Esophagus muscularis mucosa (tissue), 4 donors: ENCODE data around the gene TTC27.

Experiments
- EP300 ChIP-seq: sonication (generic); formaldehyde crosslinking; IDR thresholded peaks from one replicate; pipeline ENCODE4 v1.6.1; 2017; ENCODE audit warnings: antibody characterized with exemption
- POLR2A ChIP-seq: fragments of 450-650 bp; IDR thresholded peaks from one replicate; pipeline ENCODE4 v1.6.1; 2017; ENCODE audit warnings: antibody characterized with exemption, moderate library complexity, mild to moderate bottlenecking, low read depth
- POLR2AphosphoS5 ChIP-seq, 2 donors: sonication (generic); formaldehyde crosslinking; IDR thresholded peaks; one replicate each; pipeline ENCODE4 v1.6.1; 2017; ENCODE audit warnings: antibody characterized with exemption in 2 of 2
- TF ChIP-seq, protein P1 (sequence below), 3 experiments: fragments of 200-600 bp in 2 of 3; fragments of 450-650 bp in 1 of 3; sonication (generic) in 2 of 3; IDR thresholded peaks; one replicate each; pipeline ENCODE4 v1.5.1; 2017 to 2019; ENCODE audit warnings: antibody characterized with exemption in 3 of 3, mild to moderate bottlenecking in 2 of 3, moderate library complexity in 1 of 3

DNA sequence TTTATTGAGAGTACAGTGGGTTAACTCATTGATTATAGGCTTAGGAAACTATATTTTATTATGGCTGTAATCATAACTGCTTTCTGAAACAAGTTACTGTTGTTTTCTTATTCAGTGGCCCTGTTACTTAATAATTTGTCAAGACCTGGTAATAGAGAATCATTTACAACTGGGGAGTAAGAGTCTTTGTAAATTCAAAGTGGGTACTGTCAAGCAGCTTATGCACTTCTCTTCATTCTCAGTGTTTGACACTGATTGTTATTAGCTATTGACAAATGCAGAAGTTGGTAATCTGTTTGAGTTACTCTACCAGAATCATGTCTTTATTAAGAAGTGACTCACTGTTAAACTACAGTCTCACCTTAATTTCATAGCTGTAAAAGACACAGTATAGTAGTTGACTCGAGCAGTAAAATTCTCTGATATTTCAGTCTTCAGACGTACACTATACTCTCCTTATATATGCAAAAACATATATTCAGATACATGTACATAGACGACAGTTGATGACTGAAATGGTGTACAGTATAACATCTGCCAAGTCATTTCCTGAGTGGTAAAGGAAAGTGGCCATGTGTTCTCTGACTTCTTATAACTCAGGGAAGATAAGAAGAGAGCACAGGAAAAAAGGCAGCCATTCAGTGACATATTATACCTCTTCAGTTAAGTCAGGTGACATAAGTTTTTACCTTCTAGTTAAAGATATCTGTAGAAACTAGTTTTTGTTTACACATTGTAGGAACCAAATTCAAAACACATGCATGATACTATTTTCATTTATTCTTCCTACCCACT lies 36.0 kb upstream of the TTC27 start:
- no peak for TF ChIP-seq POLR2A
- TF ChIP-seq, protein P1, sequence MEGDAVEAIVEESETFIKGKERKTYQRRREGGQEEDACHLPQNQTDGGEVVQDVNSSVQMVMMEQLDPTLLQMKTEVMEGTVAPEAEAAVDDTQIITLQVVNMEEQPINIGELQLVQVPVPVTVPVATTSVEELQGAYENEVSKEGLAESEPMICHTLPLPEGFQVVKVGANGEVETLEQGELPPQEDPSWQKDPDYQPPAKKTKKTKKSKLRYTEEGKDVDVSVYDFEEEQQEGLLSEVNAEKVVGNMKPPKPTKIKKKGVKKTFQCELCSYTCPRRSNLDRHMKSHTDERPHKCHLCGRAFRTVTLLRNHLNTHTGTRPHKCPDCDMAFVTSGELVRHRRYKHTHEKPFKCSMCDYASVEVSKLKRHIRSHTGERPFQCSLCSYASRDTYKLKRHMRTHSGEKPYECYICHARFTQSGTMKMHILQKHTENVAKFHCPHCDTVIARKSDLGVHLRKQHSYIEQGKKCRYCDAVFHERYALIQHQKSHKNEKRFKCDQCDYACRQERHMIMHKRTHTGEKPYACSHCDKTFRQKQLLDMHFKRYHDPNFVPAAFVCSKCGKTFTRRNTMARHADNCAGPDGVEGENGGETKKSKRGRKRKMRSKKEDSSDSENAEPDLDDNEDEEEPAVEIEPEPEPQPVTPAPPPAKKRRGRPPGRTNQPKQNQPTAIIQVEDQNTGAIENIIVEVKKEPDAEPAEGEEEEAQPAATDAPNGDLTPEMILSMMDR (IDR thresholded peaks at IDR 0.05) = no peak
- no peak for TF ChIP-seq EP300
- TF ChIP-seq POLR2AphosphoS5 (IDR thresholded peaks at IDR 0.05) = no peak
